T-helper 22 cell (primary cell): ENCODE results near the gene ADIRF.
"Not testable (repeated sequence)": the region's sequence is repeated elsewhere in the genome, so short reads cannot be mapped to it uniquely, and the experiment has no call there.

ENCODE experiments used
- DNase-seq: peaks from one replicate; pipeline ENCODE4 v3.0.0-alpha.2; 2020; ENCODE audit warnings: low read depth

Gene ADIRF

DNA sequence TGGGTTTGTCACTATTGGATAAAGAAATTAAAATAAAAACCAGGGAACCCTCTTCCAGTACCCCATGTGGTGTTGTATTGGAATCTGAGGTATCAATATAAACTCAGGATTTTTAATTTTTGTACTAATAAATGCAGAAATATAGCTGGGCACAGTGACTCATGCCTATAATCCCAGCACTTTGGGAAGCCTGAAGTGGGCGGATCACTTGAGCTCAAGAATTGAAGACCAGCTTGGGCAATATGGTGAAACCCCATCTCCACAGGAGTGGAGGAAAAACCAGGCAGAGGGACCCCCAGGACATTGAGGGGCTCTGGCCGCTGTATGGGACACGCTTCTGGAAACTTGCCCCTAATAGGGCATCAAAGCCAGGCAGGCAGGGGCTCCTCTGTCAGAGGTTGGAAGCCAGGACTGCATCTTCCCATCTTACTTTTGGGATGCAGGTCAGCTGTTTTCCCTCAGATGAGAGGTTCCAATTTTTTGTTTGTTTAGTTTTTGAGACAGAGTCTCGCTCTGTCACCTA, 11.1 kb downstream of the ADIRF start:
- DNase-seq = no peak

DNA sequence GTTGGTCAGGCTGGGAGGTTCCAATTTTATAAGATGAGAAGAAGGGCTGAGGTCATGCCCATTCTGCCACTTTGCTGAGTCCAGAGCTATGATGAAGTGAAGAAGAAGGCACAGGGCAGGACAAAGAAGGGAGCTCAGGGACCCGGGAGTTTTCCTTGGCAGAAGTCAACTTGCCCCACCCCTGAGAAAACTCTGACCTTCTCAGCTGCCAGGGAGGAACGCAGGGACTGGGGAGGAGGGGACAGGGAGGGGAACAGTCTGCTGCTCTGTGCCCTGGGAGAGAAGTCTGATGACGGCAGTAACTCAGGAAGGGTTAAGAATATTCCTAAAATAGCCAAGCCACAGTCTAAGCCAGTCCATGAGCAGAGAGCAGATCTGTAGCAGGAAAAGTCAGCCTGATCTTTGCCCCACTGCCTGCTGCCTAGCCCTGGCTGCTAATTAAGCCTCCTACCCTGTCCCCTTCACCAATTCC, 11.7 kb downstream of the ADIRF start:
- DNase-seq = no peak

DNA sequence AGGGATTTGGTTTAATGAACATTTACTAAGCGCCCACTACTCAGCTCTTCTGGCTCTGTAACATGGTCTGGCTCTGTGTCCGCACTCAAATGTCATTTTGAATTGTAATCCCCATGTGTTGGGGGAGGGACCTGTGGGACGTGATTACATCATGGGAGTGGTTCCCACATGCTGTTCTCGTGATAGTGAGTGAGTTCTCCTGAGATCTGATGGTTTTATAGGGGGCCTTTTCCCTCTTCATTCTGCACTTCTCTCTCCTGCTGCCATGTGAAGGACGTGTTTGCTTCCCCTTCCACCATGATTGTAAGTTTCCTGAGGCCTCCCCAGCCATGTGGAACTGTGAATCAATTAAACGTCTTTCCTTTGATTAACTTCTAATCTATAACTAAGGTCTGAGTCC, 12.7 kb downstream of the ADIRF start:
- DNase-seq = not testable (repeated sequence)

DNA sequence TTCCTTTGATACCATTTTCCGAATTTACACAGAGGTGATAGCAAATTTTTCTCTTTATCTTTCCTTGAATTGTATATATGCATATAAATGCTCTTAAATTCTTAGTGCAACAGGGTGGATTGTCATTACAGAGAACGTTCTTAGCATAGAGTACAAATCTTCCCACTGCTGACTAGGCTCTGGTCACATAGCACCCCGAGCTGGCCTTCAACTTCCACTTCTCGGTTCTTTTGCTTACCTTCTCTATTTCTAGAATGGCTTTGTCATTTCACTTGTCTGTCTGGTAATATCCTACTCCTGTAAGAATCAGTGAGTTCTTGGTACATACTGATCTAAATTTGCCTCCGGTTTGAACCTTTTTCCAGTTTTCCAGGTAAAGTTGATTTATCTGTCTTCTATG, 13.4 kb downstream of the ADIRF start:
- DNase-seq = no peak

DNA sequence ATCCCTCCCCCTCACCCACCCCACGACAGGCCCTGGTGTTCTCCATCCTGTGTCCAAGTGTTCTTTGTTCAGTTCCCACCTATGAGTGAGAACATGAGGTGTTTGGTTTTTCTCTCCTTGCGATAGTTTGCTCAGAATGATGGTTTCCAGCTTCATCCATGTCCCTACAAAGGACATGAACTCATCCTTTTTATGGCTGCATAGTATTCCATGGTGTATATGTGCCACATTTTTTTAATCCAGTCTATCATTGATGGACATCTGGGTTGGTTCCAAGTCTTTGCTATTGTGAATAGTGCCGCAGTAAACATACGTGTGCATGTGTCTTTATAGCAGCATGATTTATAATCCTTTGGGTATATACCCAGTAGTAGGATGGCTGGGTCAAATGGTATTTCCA, 16.2 kb downstream of the ADIRF start:
- DNase-seq = not testable (repeated sequence)

DNA sequence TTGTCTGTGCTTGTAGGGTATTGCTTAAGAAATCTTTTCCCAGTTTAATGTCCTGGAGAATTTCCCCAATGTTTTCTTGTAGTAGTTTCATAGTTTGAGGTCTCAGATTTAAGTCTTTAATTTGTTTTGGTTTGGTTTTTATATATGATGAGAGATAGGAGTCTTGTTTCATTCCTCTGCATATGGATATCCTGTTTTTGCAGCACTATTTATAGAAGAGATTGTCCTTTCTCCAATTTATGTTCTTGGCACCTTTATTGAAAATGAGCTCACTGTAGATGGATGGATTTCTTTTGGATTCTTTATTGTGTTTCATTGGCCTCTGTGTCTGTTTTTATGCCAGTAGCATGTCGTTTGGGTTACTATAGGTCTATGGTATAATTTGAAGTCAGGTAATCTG, 20.2 kb downstream of the ADIRF start:
- no peak for DNase-seq

DNA sequence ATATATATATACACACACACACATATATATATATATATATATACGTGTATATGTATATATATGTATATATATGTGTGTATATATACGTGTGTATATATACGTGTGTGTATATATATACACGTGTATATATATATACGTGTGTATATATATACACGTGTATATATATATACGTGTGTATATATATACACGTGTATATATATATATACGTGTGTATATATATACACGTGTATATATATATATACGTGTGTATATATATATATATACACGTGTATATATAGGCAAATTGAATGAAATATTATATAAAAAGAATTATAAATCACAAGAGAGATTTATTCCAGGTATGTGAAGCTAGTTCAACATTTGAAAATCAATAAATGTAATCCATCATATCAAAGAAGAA, 23.1 kb downstream of the ADIRF start:
- not testable (repeated sequence) for DNase-seq

DNA sequence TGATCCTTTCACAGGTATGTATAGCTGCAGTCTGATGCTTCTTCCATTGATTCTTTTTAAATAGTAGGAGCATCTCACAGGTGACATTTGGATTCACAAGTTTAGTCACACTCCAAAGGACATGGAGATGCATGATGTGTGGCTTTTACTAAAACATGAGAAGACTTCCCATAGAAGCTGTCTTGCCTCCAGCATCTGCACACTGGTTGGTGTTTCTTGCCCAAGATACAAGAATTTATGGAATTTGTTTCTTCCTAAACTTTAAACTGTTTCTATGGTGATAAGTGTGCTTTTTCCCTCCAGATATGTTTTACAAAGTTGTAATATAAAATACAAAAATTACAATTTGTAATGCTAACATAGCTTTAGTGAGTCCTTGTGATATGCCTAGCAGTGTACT, 24.2 kb downstream of the ADIRF start:
- DNase-seq = no peak

DNA sequence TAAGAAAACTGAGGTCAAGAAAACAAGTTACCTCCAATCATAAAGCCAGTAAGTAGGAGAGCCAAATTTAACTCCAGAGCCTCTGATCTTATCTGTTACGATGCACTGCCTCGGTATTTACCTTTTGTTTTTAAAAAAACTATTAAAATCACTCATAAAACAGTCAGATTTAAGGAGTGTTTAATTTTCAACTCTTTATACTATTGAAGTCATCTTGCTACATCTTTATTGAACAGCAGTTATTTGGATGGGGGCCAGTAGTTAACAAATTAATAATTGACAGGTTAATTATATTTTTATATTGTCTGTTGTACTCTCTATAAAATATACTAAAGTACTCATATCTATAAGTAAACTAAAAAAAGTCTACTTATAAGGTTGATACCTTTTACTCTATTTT, 24.6 kb downstream of the ADIRF start:
- DNase-seq = no peak

DNA sequence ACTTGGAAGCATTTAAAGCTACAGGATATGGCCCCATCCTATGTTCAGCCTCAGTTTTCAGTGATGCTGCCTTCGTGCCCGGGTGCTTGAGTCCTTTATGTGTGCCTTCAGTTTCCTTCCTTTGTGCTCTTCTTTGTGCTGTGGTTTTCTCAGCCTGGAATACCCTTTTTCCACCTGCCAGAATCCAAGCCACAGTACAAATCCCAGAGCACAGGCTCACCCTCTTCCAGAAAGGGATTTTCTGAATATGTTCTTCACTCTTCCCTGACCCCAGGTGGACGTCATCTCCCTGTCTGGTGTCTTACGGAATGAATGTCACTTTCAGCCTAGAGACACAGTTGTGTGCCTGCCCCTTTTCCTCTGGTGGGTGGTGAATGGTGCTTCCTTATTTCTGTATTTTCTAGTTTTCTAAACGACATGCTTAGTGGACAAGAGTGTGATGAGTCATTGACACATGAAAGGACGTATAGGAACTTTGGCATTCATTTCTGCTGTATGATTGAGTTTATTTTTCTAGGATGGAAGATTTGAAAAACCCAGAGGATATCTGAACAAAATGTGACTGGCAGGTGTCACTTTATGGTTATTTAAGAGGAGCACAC, 31.6 kb downstream of the ADIRF start:
- DNase-seq = not testable (repeated sequence)

DNA sequence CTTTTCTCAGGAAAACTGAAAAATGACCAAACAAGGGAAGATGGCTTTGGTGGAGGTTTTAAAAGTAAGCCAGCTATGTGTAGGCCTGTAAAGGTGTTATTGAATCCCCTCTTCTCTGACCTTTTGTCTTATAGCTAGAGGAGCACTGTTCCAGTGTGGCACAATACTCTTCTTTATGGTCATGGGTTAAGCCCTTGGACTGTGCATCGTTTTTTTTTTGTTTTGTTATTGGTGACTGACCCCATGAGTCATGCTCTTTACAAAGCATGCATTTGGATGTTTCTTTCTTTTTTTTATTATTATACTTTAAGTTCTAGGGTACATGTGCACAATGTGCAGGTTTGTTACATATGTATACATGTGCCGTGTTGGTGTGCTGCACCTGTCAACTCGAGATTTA, 32.2 kb downstream of the ADIRF start:
- no peak for DNase-seq

DNA sequence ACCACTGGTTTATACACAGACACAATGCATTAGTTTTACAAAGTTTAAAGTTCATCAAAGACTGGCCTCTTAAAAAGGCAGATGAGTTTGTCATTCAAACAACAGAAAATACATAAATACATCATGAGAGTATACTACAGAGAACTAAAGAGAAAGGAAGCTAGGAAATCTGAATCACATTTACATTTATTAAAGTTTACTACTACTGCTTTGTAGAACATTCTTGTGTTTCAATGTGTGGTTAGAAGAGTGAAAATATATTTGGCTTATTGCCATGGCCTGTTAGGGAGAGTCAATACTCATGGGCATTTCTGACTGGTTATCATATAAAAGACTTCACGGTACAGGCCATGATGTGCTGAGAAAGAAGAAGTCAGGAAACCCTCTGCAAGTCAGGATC, 38.8 kb downstream of the ADIRF start:
- not testable (repeated sequence) for DNase-seq

DNA sequence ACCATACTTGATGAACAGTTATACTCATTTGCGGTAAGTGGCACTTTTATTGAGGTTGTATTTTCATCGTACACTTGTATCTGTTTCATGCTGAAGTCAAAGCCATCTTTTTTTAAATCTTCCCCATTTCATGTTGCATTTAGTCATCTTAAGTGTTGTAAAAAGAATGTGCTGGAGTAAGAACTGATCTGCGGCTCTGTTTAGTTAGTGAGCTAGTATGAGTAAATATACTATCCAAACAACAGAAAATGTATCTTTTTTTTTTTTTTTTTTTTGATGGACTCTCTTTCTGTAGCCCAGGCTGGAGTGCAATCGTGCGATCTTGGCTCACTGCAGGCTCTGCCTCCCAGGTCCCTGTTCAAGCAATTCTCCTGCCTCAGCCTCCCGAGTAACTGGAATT, 39.4 kb downstream of the ADIRF start:
- DNase-seq = not testable (repeated sequence)

DNA sequence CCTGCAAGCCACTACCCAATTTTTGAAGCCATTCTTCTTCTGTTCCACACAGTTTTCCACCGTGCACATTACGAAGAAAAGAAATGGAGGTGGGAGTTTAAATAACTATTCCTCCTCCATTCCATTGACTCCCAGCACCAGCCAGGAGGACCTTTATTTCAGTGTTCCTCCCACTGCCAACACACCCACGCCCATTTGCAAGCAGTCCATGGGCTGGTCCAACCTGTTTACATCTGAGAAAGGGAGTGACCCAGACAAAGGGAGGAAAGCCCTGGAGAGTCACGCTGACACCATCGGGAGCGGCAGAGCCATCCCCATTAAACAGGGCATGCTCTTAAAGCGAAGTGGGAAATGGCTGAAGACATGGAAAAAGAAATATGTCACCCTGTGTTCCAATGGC, 40.0 kb downstream of the ADIRF start:
- DNase-seq = not testable (repeated sequence)

DNA sequence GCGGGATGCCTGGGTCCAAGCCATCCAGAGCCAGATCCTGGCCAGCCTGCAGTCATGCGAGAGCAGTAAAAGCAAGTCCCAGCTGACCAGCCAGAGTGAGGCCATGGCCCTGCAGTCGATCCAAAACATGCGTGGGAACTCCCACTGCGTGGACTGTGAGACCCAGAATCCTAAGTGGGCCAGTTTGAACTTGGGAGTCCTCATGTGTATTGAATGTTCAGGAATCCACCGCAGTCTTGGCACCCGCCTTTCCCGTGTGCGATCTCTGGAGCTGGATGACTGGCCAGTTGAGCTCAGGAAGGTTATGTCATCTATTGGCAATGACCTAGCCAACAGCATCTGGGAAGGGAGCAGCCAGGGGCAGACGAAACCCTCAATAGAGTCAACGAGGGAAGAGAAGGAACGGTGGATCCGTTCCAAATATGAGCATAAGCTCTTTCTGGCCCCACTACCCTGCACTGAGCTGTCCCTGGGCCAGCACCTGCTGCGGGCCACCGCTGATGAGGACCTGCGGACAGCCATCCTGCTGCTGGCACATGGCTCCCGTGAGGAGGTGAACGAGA, 40.9 kb downstream of the ADIRF start:
- DNase-seq = not testable (repeated sequence)

DNA sequence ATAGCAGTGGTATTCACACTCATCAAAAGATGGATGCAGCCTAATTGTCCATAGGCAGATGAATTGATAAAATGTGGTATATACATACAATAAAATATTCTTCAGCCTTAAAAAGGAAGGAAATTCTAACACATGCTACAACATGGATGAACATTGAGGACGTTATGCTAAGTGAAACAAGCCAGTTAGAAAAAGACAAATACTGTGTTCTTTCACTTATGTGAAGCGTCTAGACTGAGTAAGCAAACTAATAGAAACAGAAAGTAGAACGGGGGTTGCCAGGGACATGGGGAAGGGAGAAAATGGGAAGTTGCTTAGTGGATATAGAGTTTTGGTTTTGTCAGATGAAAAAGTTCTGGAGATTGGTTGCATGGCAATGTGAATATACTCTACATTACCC, 45.2 kb downstream of the ADIRF start:
- not testable (repeated sequence) for DNase-seq

DNA sequence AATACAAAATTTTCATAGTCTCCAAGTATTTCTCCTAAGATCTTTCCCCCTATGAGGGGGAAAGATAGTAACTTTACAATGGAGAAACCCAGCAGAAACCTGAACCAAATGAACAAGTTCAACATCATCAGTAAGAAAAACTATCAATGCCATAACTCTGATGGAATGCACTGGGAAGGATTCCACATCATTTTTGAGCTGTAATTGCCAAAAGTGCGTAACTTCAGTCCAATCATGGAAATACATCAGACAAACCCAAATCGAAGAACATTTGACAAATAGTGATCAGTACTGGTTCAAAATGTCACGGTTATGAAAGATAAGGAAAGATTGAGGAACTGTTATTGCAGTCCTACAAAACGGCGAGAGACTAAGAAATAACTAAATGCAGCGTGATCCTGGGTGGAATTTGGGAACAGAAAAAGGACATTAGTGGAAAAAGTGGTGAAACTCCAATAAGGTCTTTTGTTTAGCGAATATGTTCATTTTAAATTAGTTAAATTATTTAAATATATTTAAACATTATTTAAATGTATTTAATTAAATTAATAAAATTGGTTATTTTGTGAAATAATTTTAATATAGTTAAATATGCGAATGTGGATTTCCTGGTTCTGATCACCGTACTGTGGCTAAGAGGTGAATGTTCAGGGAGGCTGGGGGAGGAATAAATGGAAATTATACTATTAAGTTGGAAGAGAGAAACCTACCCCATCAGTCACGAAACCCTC, 46.9 kb downstream of the ADIRF start:
- DNase-seq = not testable (repeated sequence)

DNA sequence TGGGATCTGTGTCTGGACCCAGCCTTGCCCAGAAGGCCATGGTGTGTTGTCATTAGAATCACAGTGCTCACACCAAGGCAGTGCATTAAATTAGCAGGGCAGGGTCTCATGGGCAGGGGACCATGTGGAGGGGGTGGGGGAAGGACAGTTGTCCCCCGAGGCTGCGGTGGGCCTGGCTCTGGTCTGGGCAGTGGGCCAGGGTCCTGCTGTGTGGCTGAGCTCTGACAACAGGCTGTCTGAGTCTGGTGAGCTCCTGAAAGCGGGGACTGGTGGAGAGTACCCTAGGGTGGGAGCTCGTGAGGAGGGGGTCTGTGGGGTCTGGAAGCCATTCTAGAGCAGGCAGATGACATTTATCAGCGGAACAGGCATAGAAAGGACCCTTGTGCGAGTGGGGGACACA, 49.8 kb downstream of the ADIRF start:
- not testable (repeated sequence) for DNase-seq

DNA sequence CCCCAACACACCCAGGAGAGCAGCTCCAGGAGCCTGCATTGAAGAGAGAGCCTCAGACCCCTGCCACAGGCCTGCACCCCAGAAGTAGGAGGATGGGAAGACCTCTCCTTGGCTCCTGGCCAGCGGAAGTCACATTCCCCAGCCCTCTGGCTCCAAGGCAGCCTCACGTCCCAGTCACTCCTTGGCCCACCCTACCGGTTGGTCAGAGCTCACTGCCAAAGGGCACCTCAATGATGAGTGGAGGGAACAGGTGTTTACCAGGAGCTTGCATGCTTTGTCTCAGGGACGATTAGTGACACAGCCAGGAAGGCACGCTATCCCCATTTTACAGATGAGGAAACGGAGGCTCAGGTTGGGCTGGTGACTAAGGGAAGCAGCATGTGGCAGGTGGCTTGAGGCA, 50.8 kb downstream of the ADIRF start:
- not testable (repeated sequence) for DNase-seq

DNA sequence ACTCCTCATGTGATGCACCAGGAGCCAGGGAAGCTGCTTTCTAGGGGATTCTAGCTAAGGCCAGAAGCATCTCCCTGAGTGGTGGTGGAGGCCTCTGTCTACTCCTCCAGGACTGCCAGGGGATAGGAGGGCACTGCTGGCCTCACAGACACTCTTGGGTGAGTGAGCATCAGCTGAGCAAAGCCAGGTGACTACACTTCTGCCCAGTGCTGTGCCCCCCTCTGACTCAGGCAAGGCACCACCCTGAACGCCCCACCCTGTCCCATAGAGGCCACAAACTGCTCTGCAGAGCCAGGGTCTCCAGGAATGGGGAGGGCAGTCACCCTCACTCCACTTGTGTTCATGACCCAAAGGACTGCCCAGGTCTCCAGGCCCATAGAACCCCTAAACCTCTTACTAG, 51.2 kb downstream of the ADIRF start:
- not testable (repeated sequence) for DNase-seq

DNA sequence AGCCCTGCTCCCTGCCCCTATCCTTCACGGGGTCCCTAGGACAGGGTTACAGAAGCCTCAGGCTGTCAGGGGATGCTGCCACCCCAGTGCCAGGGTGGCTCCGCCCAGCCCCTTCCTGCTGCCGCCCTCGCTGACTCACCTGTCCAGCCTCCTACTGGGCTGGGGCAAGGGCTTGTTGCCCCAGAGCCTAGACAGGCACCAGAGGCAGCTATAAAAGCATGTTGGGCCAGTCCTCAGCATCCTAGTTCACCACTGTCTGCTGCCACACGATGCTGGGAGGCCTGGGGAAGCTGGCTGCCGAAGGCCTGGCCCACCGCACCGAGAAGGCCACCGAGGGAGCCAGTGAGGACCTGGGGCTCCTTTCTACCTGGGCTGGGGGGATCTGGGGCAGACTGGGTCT, 51.8 kb downstream of the ADIRF start, which contains the start of gene FAM25A:
FAM25A (plus strand) TSS at position 239 of the 400 bp plus-strand sequence; CDS start at position 270, 31 bp downstream.
- not testable (repeated sequence) for DNase-seq
